Stimulated activated naive CD8-positive, alpha-beta T cell treated with anti-CD3 and anti-CD28 coated beads, Interleukin-15, amount 100 ng/mL, for 72 hours (primary cell): ENCODE measurements around the gene SLC25A43.
"Not testable (repeated sequence)": the region's sequence is repeated elsewhere in the genome, so short reads cannot be mapped to it uniquely, and the experiment has no call there.

Experiments
- ATAC-seq: fragments of 150-1000 bp; cut with Tn5 transposase; 2 replicates; pipeline ENCODE4 v1.10.0; 2021; ENCODE audit warnings: mild to moderate bottlenecking, moderate library complexity
- DNase-seq, 2 donors: peaks; one replicate each; pipeline ENCODE4 v3.0.0; 2021 to 2022
- H3K27ac Mint-ChIP-seq, 2 donors: one replicate each; pipeline ENCODE4 v1.8.0; 2022; ENCODE audit warnings: mild to moderate bottlenecking in 2 of 2, mixed read lengths in 2 of 2, moderate library complexity in 2 of 2
- H3K27me3 Mint-ChIP-seq: one replicate; pipeline ENCODE4 v1.8.0; 2022; ENCODE audit warnings: mixed read lengths
- H3K4me1 Mint-ChIP-seq: one replicate; pipeline ENCODE4 v1.8.0; 2022; ENCODE audit warnings: mild to moderate bottlenecking, mixed read lengths
- H3K4me3 Mint-ChIP-seq, 2 donors: one replicate each; pipeline ENCODE4 v1.8.0; 2022; ENCODE audit warnings: mild to moderate bottlenecking in 2 of 2, mixed read lengths in 2 of 2, moderate library complexity in 1 of 2
- H3K9me3 Mint-ChIP-seq, 2 donors: one replicate each; pipeline ENCODE4 v1.8.0; 2022; ENCODE audit warnings: mixed read lengths in 2 of 2

SLC25A43 gene

DNA sequence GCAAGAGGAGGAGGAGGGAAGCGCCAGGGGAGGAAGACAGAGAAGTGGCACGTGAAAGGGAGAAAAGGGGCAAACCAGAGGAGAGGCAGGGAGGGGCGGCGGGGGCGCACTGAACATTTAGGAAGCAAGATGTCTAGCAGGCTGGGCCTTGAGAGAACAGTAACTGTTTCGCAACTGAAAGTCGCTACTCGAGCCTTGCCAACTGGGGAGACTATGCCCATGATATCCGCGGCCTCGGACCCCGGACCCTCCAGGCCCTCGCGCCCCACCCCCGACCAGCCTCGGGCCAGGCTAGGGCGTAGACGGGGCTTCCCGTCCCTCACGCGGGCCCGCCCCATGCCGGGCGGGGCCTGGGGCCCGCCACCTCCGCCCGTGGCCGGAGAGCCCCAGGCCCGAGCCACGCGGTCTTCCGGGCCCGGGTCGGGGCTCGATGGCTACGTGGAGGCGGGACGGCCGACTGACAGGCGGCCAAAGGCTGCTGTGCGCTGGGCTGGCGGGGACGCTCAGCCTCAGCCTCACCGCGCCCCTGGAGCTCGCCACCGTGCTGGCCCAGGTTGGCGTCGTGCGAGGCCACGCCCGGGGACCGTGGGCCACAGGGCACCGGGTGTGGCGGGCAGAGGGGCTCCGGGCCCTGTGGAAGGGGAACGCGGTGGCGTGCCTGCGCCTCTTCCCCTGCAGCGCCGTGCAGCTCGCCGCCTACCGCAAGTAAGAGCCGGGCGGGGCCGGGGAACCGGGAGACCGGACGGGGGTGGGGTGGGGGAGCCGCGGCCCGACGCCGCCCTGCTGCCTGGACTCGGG is at the start of gene SLC25A43:
TSS of gene SLC25A43 (plus strand) at position 363 of the 798 bp plus-strand sequence. CDS start at position 431, 68 bp downstream.
- no peaks in the 10 kb centered on the region for H3K9me3 Mint-ChIP-seq
- peaks cover 27% of the 10 kb centered on the region for H3K4me1 Mint-ChIP-seq

GRCh38 chrX:119359618-119360382 is 39.3 kb upstream of the SLC25A43 start:
- H3K27ac Mint-ChIP-seq = peak overlapping the region; percentile 42 to 69
- no peaks in the 10 kb centered on the region for H3K27me3 Mint-ChIP-seq
- no peak for ATAC-seq
- H3K9me3 Mint-ChIP-seq = no peaks in the 10 kb centered on the region
- no peak overlapping the region for H3K4me3 Mint-ChIP-seq
- no peak for DNase-seq
- no peaks in the 10 kb centered on the region for H3K4me1 Mint-ChIP-seq

More for the DNA sequence above, at the start of gene SLC25A43:
- H3K27me3 Mint-ChIP-seq = no peaks in the 10 kb centered on the region
- peak within 1 kb of the TSS; percentile 91 to 94 for H3K4me3 Mint-ChIP-seq
- DNase-seq = peak; percentile 23 to 47
- peak; percentile 92 for ATAC-seq
- H3K27ac Mint-ChIP-seq = peak within 1 kb of the TSS; percentile 78 to 99

DNA sequence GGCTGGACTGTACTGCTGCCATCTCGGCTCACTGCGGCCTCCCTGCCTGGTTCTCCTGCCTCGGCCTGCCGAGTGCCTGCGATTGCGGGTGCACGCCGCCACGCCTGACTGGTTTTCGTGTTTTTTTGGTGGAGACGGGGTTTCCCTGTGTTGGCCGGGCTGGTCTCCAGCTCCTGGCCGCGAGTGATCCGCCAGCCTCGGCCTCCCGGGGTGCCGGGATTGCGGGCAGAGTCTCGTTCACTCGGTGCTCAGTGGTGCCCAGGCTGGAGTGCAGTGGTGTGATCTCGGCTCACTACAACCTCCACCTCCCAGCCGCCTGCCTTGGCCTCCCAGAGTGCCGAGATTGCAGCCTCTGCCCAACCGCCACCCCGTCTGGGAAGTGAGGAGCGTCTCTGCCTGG is 37.7 kb upstream of the SLC25A43 start:
- H3K27me3 Mint-ChIP-seq, DNase-seq, H3K9me3 Mint-ChIP-seq, H3K4me3 Mint-ChIP-seq, ATAC-seq, H3K27ac Mint-ChIP-seq, H3K4me1 Mint-ChIP-seq: not testable (repeated sequence)

GRCh38 chrX:119362074-119362473 is 37.1 kb upstream of the SLC25A43 start:
- DNase-seq = not testable (repeated sequence)

DNA sequence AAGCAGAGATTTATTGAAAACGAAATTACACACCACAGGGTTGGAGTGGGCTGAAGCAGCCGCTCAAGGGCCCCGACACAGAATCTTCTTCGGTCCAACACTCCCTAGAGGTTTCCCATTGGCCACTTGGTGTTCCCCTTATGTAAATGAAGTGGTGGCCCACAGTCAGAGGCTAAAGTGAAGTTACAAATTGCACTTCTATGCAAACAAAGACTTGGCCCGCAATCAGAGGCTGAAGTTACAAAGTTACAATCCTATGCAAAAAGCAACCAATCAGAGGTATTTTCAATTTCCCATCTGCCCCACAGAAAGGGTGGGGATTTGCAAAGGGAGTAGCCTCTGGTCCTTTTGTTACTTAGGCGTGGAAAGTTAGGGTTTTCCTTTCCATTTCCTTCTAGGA is 35.7 kb upstream of the SLC25A43 start:
- Mint-ChIP-seq H3K27ac (no peak overlapping the region), H3K4me1 (no peaks in the 10 kb centered on the region), H3K9me3 (no peaks in the 10 kb centered on the region), H3K27me3 (no peaks in the 10 kb centered on the region), H3K4me3 (no peak overlapping the region)
- no peak for ATAC-seq
- DNase-seq = no peak

More at GRCh38 chrX:119362074-119362473, 37.1 kb upstream of the SLC25A43 start:
- H3K9me3 Mint-ChIP-seq, H3K27ac Mint-ChIP-seq, H3K27me3 Mint-ChIP-seq, H3K4me3 Mint-ChIP-seq, ATAC-seq, H3K4me1 Mint-ChIP-seq: not testable (repeated sequence)

GRCh38 chrX:119371861-119372260 is 27.3 kb upstream of the SLC25A43 start:
- DNase-seq, H3K27ac Mint-ChIP-seq: not testable (repeated sequence)

GRCh38 chrX:119374736-119375135 is 24.4 kb upstream of the SLC25A43 start:
- Mint-ChIP-seq H3K4me1 (no peaks in the 10 kb centered on the region), H3K9me3 (no peaks in the 10 kb centered on the region), H3K4me3 (no peak overlapping the region), H3K27ac (no peak overlapping the region), H3K27me3 (peaks cover 7% of the 10 kb centered on the region)
- ATAC-seq = no peak
- no peak for DNase-seq

More at GRCh38 chrX:119371861-119372260, 27.3 kb upstream of the SLC25A43 start:
- not testable (repeated sequence) for ATAC-seq, H3K4me1 Mint-ChIP-seq, H3K9me3 Mint-ChIP-seq, H3K27me3 Mint-ChIP-seq, H3K4me3 Mint-ChIP-seq

DNA sequence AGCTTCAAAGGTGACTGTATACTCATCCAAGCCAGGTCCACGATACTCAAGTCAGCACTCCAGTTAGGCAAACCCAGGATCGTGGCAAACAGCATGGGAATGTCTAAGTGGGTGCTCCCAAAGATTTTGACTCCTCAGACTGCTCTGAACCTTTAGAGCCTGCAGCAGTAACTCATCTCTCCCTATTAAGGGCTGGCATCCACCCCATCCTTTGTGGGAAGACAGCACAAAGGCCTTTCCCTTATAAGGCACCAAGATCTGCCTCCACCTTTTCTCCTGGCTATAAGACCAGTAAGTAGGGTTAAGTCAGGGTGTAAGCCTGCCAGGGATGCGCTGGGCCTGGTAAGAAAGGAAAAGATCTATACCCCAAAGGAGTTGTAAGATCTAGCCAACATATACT is 23.6 kb upstream of the SLC25A43 start:
- Mint-ChIP-seq H3K4me1 (no peaks in the 10 kb centered on the region), H3K9me3 (no peaks in the 10 kb centered on the region), H3K4me3 (no peak overlapping the region), H3K27me3 (peaks cover 7% of the 10 kb centered on the region), H3K27ac (no peak overlapping the region)
- DNase-seq (no peak), ATAC-seq (no peak)

GRCh38 chrX:119376312-119376711 is 22.8 kb upstream of the SLC25A43 start:
- H3K4me1 Mint-ChIP-seq = no peaks in the 10 kb centered on the region
- ATAC-seq (no peak), DNase-seq (no peak)
- H3K9me3 Mint-ChIP-seq = no peaks in the 10 kb centered on the region
- H3K4me3 Mint-ChIP-seq = no peak overlapping the region
- peaks cover 7% of the 10 kb centered on the region for H3K27me3 Mint-ChIP-seq
- no peak overlapping the region for H3K27ac Mint-ChIP-seq

DNA sequence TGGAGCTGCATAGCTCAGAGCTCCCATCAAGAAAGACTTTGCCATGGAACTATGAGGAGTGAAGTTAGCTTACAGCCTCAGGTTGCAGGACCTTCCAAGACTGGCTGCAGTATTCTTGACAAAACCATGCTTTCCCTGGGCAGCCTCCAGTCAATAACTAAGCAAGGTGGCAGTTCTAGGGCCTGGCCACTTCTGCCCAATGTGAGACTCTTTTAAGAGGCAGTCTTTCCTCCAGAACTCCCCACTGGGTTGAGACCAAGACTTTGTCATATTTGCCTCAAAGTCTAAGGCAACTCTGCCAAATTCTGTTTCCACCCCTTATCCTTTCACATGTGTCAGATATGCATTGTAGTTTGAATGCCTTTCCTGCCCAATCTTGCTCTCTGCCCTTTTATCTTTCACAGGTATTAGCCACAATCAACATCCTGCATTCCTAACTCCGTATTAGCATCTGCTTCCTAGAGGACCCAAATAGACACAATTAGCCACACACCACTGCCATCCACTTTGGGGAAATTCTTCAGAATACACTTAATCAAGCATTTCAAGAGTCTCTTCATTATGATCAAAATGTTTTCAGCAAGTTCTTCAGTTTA is 17.7 kb upstream of the SLC25A43 start:
- no peak for DNase-seq
- ATAC-seq = no peak
- H3K4me1 Mint-ChIP-seq = no peaks in the 10 kb centered on the region
- no peak overlapping the region for H3K4me3 Mint-ChIP-seq
- no peaks in the 10 kb centered on the region for H3K27me3 Mint-ChIP-seq
- H3K9me3 Mint-ChIP-seq = no peaks in the 10 kb centered on the region
- peak overlapping the region in 1 of 2 donors; percentile 81 for H3K27ac Mint-ChIP-seq

DNA sequence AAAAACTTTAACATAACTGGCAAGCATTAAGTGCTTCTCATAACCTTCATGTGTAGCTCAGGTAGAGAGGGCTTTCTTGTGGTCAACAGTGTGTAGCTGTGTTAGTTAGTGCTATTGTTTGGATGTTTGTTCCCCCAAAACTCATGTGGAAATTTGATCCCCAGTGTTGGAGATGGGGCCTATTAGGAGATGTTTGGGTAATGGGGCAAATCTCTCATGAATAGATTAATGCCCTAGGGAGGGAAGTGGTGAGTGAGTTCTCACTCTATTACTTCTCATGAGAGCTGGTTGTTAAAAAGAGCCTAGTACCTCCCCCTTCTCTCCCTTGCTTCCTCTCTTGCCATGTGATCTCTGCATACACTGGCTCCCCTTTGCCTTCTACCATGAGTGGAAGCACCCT is 16.5 kb upstream of the SLC25A43 start:
- no peak for DNase-seq
- ATAC-seq = no peak
- H3K4me1 Mint-ChIP-seq = no peaks in the 10 kb centered on the region

GRCh38 chrX:119386685-119387084 is 12.5 kb upstream of the SLC25A43 start:
- not testable (repeated sequence) for H3K4me3 Mint-ChIP-seq, H3K27ac Mint-ChIP-seq, ATAC-seq, H3K27me3 Mint-ChIP-seq, H3K4me1 Mint-ChIP-seq, DNase-seq, H3K9me3 Mint-ChIP-seq

More for the DNA sequence above, 16.5 kb upstream of the SLC25A43 start:
- Mint-ChIP-seq H3K27ac (no peak overlapping the region), H3K27me3 (no peaks in the 10 kb centered on the region), H3K4me3 (no peak overlapping the region), H3K9me3 (no peaks in the 10 kb centered on the region)

DNA sequence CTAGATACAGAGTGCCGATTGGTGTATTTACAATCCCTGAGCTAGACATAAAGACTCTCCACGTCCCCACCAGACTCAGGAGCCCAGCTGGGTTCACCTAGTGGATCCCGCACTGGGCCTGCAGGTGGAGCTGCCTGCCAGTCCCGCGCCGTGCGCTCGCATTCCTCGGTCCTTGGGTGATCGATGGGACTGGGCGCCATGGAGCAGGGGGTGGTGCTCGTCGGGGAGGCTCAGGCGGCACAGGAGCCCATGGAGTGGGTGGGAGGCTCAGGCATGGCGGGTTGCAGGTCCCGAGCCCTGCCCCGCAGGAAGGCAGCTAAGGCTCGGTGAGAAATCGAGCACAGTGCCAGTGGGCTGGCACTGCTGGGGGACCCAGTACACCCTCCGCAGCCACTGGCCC is 11.7 kb upstream of the SLC25A43 start:
- DNase-seq, H3K4me1 Mint-ChIP-seq, ATAC-seq, H3K27me3 Mint-ChIP-seq, H3K27ac Mint-ChIP-seq, H3K4me3 Mint-ChIP-seq, H3K9me3 Mint-ChIP-seq: not testable (repeated sequence)

DNA sequence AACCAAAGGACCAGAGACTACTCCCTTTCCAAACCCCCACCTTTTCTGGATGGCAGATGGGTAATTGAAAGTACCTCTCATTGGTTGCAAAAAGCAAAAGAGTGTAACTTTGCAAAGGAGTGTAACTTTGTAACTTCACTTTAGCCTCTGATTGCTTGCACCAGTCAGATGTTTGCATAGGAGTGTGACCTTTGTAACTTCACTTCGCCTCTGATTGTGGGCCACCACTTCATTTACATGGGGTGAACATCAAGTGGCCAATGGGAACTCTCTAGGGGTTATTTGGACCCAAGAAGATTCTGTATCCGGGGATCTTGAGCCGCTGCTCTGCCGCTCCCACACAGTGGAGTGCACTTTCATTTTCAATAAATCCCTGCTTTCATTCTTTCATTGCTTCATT is 9.9 kb upstream of the SLC25A43 start:
- Mint-ChIP-seq H3K27me3 (no peaks in the 10 kb centered on the region), H3K4me1 (no peaks in the 10 kb centered on the region), H3K9me3 (no peaks in the 10 kb centered on the region), H3K27ac (no peak overlapping the region), H3K4me3 (no peak overlapping the region)
- ATAC-seq (no peak), DNase-seq (no peak)

DNA sequence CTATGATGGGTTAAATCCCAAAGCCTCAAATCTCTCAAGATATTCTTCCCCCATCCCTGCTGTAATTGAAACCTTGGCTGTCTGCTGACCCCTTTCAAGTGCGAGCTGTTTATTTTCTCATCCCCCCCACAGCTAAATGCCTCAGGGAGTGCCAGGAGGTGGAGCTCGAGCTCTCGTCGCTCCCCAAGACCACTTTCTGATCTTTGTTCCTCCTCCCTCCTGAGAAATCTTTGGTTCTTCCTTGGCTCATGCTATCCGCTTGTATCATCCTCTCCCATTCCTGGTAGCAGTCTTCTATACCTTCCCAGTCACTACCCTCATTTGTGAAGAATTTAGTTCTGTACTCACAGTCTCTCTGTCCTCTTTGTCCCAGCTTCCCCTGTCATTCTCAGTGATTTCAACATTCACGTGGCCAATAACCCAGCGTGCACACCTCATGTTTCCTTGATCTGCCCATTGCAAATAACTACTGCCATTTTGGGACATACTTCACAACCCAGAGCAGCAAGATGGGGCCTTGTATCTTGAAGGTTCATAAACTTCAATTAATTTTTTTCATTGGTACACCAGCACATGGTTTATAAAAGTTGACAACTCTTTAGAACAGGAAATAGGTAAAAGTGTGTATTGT is 9.2 kb upstream of the SLC25A43 start:
- no peak for ATAC-seq
- H3K4me1 Mint-ChIP-seq = no peaks in the 10 kb centered on the region
- no peak for DNase-seq
- no peak overlapping the region for H3K27ac Mint-ChIP-seq
- no peak overlapping the region for H3K4me3 Mint-ChIP-seq
- H3K9me3 Mint-ChIP-seq = no peaks in the 10 kb centered on the region
- no peaks in the 10 kb centered on the region for H3K27me3 Mint-ChIP-seq
